ENCODE data around the gene ADK. TPM values are rescaled to one million over a fixed set of nuclear protein-coding genes. Genes with fewer than 3 reads are reported as not detected.
A peak's percentile ranks its signal among the peaks of the same experiment; 100 is the strongest.

Gene ADK
- total RNA-seq, 4 donors from 2014 or later: 42.3 to 46.3 (median 42.9) TPM

GRCh38 chr10:74753442-74754211 is 602.6 kb downstream of the ADK start:
- DNase-seq (ENCODE audit: low spot score in 2 of 2): peak in 1 of 2 donors; percentile 83
- intact Hi-C loops (cut with DNase I; ENCODE audit: low total_unique reads): no loop called here
- WGBS, 2 donors: 43 to 46% methylated on average over 17 of the region's 17 CpGs
- TF ChIP-seq, protein P1, sequence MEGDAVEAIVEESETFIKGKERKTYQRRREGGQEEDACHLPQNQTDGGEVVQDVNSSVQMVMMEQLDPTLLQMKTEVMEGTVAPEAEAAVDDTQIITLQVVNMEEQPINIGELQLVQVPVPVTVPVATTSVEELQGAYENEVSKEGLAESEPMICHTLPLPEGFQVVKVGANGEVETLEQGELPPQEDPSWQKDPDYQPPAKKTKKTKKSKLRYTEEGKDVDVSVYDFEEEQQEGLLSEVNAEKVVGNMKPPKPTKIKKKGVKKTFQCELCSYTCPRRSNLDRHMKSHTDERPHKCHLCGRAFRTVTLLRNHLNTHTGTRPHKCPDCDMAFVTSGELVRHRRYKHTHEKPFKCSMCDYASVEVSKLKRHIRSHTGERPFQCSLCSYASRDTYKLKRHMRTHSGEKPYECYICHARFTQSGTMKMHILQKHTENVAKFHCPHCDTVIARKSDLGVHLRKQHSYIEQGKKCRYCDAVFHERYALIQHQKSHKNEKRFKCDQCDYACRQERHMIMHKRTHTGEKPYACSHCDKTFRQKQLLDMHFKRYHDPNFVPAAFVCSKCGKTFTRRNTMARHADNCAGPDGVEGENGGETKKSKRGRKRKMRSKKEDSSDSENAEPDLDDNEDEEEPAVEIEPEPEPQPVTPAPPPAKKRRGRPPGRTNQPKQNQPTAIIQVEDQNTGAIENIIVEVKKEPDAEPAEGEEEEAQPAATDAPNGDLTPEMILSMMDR (IDR thresholded peaks at IDR 0.05): no peak
- no peak for TF ChIP-seq POLR2A (IDR thresholded peaks at IDR 0.05)
- H3K4me3 ChIP-seq (ENCODE audit: low read depth, poor library complexity, severe bottlenecking): no peak overlapping the region

- TF ChIP-seq, protein P1 (IDR thresholded peaks at IDR 0.05): no peak
- no peak for TF ChIP-seq POLR2A (IDR thresholded peaks at IDR 0.05)
- intact Hi-C loops (cut with DNase I; ENCODE audit: low total_unique reads): no loop called here
- no peak overlapping the region for H3K4me3 ChIP-seq (ENCODE audit: low read depth, poor library complexity, severe bottlenecking)
- DNase-seq (ENCODE audit: low spot score in 2 of 2): peak in 1 of 2 donors; percentile 4
- 79 to 88% methylated on average over 8 of the region's 8 CpGs for WGBS, 2 donors
Measured at GRCh38 chr10:74754381-74754821, 603.4 kb downstream of the ADK start.

DNA sequence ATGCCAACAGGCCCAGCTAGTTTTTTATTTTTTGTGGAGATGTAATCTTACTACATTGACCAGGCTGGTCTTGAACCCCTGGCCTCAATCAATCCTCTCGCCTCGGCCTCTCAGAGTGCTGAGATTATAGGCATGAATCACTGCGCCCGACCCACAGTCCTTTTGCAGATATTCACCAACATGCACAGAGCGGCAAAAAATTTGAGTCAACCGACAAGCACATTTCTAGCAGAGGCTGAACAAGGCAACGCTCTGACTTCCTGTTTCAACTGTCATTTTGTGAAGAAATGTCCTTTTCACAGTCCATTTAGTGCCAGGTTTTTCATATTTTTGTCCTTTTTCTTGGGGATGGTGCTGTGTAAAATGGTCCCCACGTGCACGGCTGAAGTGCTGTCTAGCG is 604.3 kb downstream of the ADK start:
- H3K4me3 ChIP-seq (ENCODE audit: low read depth, poor library complexity, severe bottlenecking): no peak overlapping the region
- 91 to 96% methylated on average over 10 of the region's 10 CpGs for WGBS, 2 donors
- peak in 1 of 2 donors; percentile 62 for DNase-seq (ENCODE audit: low spot score in 2 of 2)
- intact Hi-C loops (cut with DNase I; ENCODE audit: low total_unique reads): no loop called here
- TF ChIP-seq, protein P1 (IDR thresholded peaks at IDR 0.05): no peak
- TF ChIP-seq POLR2A (IDR thresholded peaks at IDR 0.05): no peak

Other genes with a start within 250 kb of the ADK start
- 10 to 100 TPM; 12.7 to 28.5 (median 14.7) TPM for gene PLAU, start 240.1 kb upstream of the ADK start, total RNA-seq
- gene VCL, start 153.1 kb upstream of the ADK start, total RNA-seq: 10 to 100 TPM; 53.3 to 90.4 (median 63.1) TPM
- gene AP3M1, start 393 bp upstream of the ADK start, total RNA-seq: 10 to 100 TPM; 13.3 to 24.2 (median 15.5) TPM

All from lower leg skin (tissue), 4 donors.